Measurements from ENCODE around the gene SLC19A1.

The SLC19A1 gene

DNA sequence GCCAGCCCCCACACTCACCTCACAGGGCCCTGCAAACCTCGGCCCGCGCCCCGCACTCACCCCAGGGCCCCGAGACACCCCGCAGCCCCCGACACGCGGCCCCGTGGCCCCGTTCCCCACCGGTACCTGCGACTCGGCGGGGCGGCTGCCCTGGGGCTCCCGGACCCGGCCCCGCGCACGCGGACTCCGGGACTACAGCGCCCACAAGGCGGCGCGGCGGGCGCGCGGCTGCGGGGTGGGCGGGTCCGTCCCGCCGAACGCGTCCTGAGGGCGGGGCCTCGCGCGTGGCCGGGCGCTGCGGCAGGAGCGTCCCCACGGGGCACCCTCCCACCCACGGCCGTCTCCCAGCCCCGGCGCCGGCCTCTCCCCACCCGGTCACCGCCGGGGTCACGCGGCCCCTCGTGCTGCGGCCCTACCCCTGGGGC, at the start of gene SLC19A1:
Gene SLC19A1, minus strand, starts transcription at position 199 of the 425 bp plus-strand sequence. CDS start 4,481 bp downstream, outside the sequence.
- DNase-seq, result peak; percentile 78

DNA sequence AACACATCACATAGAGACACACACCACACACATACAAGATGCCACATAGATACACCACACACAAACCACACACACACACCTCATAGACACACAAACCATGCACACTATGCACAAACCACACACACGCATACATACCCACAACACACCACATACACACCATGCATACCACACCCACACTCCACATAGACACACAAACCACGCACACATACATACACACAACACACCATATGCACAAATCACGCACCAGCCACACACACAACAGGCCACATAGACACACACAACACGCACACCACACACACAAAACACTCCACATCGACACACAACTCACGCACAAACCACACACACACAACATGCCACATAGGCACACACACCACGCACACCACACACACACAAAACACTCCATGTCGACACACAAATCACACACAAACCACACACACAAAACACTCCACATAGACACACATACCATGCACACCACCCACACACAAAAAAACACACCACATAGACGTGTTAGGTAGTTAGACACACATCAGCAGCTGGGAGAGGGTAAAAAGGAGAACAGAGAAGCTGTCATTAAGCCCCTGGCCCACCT, 49.5 kb upstream of the SLC19A1 start:
- no peak for DNase-seq

DNA sequence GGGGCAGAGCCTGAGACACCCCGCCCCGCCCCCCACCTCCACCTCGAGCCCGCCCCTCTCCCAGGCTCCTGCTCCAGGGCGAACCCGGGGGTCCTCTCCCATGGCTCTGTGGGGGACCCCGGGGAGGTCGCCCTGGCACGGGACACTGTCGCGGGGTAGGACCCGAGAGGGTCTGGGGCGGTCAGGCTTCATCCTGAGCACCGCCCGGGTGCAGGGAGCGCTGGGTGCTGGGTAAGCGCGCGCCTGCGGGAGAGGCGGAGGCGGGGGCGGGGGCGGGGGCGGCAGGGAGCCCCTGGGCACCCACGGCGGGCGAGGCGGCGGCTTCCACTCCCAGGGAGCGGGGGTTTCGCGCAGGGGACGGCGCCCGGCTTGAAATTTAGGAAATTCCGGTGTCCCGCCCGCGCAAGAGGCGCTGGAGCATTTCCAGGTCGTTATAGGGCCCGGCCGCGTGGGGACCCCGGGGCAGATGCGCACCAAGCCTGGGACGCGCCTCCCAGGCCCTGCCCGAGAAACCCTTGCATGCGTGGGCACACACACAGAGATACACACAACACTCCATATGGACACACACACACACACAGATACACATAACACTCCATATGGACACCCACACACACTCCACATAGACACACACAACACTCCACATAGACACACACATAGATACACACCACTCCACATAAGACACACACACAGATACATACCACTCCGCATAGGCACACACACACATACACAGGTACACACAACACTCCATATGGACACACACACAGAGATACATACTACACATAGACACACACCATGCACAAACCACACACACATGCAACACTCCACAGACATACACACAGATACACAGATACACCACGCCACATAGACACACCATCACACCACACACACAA, 48.7 kb upstream of the SLC19A1 start:
- peak; percentile 70 for DNase-seq

DNA sequence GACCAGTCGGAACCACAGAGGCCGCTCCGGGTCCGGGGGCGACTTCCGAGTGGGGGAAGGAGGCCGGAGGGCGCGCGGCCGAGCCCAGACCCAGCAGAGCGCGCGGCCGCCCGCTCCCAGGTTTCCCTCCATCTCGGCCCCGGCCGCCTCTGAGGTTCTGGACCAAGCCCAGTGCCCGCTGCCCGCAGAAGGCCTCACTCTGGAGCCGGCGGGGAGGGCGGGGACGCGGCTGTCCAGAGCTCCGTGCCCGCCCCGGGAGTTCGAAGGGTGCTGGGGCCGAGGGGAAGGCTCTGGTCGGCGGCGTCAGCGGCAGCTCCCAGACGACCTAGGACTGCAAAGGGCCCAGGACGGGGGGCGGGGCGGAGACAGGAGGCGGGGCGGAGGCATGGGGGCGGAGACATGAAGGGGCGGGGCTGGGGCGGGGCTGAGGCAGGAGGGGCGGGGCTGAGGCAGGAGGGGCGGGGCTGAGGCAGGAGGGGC, 48.0 kb upstream of the SLC19A1 start:
- peak; percentile 72 for DNase-seq

DNA sequence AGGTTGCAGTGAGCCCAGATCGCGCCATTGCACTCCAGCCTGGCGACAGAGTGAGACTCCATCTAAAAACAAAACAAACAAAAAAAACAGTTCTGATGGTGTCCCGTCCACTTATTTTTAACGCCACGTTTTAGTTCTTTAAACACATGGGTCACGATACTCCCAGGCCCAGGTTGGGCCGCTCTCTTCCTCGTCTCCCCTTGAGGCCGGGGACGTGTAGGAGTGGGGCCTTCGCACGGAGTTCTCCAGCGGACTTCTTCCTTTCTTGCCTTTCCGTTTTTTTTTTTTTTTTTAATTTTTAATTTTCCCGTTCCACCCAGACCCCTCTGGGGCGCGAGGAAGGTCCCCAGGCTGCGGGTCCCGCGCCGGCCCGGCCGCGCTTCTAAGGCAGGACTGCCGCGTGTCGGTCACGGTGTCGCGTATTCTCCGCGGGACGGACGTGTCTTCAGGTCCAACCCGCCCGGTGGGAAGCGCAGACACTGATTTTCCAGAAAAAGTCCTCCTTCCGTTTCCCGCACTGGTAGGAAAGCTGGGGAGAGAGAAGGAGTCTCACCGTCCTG, 47.5 kb upstream of the SLC19A1 start:
- no peak for DNase-seq

DNA sequence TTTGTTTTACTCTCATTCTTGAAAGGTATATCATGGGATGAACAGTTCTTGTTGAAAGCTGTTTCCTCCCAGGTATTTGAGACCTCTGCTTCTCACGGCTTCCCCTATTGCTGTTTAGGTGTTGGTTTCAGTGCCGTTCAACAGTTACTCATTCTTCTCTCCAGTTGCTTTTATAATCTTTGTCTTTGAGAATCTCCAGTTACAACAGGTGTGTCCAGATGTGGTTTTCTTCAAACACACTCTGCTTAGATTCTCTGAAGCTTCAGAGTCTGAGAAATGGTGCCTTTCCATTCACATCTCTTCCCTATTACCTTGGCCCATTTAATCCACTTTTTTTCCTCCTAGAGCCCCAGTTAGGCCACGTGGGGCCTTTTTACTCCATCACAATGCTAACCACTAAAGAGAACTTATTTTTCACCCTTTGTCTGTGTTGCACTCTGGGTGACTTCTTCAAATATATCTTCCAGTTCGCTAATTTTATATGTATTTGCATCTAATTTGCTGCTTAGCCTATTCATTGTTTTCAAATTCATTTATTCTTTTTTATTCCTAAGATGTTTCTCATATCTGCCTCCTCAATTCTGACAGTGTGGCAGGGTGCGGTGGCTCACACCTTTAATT, 46.7 kb upstream of the SLC19A1 start:
- DNase-seq, result no peak

DNA sequence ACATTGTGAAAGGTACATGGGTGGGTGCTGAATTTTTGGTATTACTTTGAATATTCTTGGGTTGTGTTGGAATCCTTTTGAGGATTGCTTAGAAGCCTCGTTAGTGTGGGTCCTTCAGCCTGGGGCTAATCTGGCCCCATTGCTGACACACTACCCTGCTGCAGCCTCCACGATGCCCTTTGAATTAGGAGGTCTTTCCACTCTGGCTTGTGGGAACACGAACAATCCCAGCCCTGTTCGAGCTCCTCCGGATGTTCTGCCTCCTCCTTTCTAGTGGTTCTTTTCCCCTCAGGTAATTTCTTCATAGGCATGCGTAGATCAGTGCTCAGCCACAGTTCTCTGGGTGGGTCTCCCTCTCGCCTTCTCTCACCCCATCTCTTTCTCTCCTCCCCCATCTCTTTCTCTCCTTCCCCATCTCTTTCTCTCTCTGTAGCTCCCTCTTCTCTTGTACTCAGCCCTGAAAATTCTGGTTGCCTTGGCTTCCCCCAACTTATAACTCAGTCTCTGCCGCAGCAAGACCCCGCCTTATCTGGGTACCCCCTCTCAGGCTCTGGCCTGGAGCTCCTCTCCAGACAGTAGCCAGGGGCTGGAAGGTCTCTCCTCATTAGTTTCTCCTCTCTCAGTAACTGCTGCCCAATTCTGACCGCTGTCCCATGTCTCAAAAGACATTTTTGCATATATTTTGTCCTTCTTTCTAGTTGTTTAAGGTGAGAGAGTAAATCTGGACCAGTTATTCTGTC, 46.0 kb upstream of the SLC19A1 start:
- no peak for DNase-seq

DNA sequence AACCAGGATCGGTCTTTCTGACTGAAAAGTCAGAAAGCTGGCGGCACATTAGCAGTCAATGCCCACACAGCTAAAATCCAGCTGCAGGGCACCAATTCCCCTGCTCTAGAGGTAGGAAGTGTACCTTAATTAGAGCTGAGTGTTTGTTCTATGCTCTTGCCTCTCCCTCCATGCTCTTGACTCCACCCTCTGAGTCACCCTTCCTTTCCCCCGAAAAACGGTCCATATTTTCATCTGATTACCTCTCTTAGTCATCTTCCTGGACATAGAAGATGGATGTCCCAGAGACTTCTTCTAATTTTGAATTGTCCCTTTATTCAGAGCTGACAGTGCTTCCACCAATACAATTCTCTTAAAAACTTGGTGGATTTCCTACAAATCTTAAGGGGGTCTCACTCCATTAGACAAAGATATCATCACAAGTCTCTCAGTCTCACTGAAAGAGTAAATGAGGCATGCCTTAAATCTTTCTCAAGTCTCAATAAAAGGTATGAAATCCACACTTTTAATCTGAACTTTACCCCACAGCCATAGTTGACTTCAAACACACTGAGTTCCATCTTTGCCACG, 44.1 kb upstream of the SLC19A1 start:
- DNase-seq, result no peak

DNA sequence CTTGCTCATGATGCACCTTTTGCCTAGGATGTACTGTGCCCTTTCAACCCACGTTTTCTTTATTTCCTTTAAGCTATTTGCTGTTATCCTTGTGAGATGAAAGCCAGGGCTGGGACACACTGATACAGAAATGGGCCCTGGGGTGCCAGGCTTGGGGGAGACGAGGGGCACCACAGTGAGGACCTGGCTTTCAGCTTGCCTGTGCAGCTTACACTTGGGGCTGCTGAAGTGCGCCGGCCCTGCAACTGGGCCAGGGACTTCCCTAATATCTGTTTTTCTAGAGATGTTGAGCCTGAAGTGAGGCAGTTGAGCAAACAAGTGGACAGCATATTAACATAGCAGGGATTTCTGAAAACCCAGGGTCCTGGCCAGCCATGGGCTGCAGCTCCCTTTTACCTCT, 42.5 kb upstream of the SLC19A1 start:
- DNase-seq, result no peak

DNA sequence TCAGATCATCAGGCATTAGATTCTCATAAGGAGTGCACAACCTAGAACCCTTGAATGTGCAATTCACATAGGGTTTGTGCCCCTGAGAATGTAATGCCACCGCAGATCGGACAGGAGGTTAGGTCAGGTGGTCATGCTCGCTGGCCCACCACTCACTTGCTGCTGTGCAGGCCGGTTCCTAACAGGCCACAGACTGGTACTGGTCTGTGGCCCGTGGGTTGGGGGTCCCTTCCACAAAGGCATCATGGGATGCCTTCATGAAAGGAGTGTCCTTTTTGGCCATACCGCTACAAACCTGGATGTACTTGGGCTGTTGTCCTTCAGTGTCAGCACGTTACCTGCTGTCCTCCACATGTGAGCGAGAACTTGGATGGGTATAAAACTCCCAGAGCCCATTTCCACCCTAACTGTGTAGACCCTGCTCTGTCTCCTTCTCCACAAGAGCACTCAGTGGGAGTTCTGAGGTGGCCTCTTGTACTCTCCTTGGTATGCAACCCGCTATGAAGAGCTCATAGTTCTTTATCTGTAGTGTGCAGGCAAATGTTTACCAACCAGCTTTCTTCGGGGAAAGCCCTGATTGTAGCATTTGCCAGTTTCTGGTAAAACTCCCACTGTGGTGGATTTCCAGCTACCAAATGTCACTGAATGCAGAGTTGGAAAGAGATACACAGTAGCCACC, 41.7 kb upstream of the SLC19A1 start:
- DNase-seq, result no peak

DNA sequence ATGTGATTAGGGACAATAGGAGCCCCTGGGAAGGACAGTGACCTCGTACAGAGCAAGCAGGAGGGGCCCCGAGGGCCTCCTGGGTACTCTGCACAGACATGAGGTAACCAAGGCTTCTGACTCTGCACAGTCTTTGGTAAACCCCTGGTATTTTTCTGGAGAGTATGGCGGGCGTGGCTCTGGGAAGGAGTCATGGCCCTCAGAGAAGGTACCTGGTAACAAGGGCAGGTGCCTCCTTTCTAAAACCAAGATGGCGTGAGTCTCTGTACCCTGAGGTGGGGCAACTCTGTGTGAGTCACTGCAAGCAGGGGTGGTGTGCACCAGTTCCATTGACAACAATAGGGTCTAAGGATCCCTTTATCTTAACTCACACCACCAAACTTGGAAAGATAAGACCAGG, 39.9 kb upstream of the SLC19A1 start:
- DNase-seq, result no peak

DNA sequence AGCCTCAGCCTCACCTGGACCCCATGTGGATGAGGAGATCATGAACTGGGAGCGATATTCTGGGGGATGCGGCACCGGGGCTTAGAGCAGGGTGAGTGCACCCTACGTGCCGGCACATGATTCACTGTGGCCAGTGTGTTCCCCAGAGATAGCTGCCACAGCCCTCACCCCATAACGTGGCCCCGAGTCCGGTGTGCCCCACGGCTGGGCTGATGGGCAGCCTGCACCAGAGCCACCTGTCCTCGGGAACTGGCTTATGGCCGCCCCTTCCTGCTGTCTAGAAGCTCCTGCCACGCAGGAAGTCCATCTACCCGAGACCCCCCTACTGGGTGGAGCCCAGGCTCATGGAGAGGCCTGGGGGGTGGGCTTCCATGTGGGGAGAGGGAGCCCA, 39.1 kb upstream of the SLC19A1 start:
- DNase-seq, result no peak

DNA sequence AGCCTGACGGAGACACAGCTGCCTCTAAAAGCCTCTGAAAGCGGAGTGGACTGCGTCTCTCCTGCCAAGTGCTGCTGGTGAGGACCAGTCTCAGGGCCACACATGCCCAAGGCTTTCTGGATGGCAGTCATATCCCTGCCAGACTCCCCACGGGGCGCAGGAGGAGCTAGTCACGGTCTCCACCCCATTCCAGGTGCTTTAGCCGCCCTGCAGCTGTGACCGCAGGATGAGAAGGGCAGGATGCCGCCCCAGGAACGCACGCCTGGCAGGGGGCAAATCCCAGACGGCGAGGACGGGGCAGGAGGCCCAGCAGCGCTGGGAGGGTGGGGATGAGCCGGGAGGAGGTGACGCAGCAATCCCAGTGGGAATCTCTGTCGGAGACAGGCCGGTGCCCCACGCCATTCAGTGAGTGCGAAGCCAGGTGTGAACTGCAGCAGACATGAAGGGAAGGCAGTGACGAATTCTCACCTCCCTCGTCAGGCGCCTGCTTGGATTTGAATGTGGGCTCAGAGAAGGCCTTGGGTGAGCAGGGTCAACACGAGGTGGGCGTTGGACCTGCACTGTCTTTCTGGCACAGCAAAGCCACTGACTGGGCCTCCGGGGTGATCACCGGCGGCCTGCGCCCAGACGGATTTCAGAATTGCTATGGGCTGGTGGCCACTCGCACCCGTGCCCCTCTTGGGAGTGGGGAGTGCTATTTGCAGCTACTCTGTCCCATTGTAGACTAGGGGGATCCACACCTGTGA, 38.5 kb upstream of the SLC19A1 start:
- no peak for DNase-seq

DNA sequence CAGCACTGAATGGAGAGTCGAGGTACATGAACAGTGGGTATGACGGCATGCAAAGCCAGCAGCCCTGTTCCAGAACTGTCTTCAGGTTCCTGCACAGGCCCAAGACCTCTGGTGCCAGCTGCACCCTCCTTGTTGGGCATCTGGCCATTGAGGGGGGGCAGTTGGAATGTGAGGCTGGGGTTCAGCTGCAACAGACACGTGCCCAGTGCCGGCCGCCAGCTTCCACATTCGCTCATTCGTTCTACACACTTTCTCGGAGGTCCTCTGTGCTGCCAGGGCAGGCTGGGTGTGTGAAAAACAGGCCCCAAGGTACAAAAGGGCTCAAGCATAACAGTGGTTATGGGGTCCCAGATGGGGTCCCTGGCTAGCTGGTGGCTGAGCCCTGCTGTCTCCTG, 37.9 kb upstream of the SLC19A1 start:
- DNase-seq, result no peak

DNA sequence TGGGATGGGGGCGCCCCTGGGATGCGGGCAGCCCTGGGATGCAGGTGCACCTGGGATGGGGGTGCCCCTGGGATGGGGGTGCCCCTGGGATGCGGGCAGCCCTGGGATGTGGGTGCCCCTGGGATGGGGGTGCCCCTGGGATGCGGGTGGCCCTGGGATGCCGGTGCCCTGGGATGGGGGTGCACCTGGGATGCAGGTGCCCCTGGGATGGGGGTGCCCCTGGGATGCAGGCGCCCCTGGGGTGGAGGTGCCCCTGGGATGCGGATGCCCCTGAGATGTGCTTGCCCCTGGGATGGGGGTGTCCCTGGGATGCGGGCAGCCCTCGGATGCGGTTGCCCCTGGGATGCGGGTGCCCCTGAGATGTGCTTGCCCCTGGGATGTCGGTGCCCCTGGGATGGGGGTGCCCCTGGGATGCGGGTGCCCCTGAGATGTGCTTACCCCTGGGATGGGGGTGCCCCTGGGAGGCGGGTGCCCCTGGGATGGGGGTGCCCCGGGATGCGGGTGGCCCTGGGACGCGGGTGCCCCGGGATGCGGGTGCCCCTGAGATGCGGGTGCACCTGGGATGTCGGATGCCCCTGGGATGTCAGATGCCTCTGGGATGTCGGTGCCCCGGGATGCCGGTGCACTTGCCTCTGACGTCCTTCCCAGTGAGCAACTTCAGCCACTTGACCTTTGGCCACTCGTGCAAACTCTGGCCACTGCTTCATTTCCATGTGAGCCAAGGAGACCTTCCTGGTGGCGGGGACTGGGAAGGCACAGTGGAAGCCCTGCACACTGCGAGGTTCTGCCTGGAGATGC, 37.3 kb upstream of the SLC19A1 start:
- no peak for DNase-seq

DNA sequence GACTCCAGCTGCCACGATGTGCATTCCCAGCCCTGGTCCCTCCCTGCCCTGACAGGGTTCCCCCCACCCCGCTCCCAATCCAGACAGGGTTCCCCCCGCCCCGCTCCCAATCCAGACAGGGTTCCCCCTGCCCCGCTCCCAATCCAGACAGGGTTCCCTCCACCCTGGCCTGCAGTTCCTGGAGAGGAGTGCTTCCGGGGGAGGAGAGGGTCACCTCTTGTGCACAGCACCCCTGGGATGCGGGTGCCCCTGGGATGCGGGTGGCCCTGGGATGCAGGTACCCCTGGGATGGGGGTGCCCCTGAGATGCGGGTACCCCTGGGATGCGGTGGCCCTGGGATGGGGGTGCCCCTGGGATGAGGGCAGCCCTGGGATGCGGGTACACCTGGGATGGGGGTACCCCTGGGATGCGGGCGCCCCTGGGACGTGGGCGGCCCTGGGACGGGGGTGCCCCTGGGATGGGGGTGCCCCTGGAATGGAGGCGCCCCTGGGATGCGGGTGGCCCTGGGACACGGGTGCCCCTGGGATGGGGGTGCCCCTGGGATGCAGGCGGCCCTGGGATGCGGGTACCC, 36.7 kb upstream of the SLC19A1 start:
- no peak for DNase-seq

DNA sequence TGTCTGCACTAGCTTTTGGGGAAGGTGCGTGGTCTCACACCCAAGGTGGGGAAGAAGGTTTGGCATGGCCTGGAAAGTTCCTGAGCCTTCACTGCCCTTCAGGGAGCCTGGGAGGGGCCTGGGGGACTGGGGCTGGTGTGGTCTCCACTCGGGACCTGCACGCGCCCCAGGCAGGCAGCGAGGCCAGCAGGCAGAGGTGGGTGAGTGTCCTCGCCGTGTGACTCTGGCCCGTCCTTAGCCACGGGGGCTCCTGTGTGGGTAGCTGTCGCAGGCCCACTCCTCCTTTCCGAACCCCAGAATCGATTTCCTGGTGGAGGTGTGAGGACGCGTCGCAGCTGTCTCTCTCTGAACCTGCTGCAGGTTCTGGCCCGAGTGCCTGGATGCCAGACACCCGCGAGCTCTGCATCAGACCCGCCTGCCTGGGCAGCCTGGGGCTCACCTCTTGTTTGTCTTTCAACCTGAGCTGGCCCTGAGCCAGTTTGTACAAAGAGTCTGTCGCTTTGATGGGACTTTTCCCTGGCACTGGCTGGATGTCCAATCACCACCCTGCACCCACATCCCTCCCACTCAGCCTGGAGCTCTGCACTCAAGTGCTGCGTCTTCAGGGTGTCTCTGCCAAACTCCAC, 36.0 kb upstream of the SLC19A1 start:
- DNase-seq, result no peak

DNA sequence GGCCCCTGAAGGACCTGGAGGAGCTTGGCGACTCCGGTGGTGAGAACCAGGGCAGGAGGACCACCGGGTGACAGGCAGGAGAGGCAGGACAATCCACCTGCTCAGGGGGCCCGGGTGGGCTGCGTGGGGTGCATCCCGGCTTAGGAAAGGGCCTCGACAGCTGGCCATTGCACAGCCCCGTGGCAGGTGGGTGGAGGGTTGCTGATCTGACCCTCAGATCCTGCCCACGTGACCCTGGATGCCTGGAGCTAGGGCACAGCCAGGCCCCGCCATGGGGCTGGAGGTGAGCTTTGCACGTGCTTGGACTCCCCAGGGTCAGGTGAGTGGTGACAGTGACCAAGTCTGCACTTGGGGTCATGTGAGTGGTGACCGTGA, 35.5 kb upstream of the SLC19A1 start:
- no peak for DNase-seq

Data from suppressor macrophage treated with lipopolysaccharide for 4 hours (primary cell).